A549 treated with CpdA at 1 μM for 4 hours (cell line): Measurements from ENCODE around the gene SNRPB. TPM values are rescaled to one million over a fixed set of nuclear protein-coding genes. Genes with fewer than 3 reads are reported as not detected.

ENCODE experiments used
- total RNA-seq: library from RNA; stranded (reverse); fragments of 200-300 nt; extraction: Qiagen RNA extraction; gene quantifications from 5 replicates; pipeline ENCODE4 v1.2.3, GENCODE V29; 2022; ENCODE audit warnings: low read depth

SNRPB gene
- 866 to 1,067 TPM (median 982 TPM) in 5 replicates for total RNA-seq

DNA sequence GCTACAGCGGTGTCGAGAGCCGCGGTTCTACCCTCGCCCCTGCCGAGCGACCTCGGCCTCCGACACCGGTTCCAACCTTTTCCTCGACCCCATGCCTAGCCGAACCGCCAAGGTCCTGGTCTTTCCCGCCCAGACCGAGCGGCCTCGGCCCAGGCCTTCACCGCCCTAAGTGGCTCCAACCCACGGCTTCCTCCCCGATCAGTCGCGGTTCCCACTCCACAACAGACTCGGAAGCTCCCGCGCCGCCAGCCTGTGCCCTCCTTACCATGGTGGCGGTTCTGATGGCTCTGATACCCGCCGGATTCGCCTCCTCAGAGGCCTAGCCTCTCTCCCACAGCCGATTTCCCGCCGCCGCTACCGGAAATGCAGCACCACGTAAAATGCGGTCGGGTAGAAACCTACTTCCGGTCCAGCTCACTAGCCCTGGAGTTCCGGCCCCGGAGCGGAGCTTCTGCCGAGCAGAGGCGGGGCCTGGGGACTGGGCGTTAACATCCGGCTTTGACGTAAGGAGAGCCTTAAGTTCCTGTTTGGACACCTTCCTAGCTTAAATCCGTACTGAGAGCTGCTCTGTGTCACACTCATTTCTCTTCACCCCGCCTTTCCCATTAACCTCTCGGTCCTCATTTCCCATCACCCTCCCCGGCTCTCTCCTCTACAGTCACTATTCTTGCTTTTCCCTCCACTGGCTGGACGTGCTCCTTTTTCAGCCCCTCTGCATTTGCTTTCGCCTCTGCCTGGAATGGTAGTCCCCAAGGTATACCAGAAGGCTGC lies at the start of gene SNRPB:
SNRPB (minus strand) TSS at position 367 of the 771 bp plus-strand sequence; CDS start at position 268, 99 bp downstream.

DNA sequence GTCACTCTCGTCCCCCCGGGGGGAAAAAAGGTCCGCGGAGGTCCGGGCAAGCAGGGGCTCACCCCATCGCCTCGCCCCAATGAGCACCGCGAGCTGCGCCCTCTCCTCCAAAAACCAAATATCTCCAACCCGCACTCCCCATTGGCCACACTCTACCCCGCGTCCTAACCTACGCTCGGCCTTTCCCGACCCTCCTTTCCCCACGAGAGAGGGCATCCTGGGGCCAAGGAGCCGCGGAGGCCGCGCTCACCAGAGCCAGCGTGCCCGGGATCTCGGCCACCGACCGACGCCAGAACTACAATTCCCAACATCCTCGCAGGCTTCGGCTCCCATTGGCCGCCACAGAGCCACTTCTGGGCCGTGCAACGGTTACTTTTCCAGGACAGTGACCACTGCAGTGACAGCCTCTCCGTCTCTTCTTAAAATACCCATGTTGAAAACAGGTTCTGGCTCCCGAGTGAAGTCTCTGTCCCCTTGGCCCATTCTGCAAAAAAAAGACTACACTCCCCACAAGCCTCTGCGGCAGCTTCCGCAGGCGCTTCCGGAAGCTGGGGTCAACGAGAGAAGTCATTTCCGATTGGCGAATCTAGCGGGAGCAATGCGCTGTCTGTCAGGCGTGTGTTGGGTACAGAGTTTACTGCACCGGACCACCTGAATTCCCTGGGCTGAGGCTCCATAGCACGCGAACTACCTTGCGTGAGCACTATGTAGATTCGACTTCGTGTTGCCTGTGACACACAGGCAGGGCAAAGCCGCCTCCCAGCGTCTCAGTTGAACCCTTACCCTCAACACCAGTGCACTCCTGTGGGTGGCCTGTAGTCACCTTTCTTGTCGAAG lies 38.3 kb upstream of the SNRPB start, which contains the start of gene ZNF343:
ZNF343 (minus strand) TSS at position 285 of the 837 bp plus-strand sequence. CDS start 15,020 bp downstream, outside the sequence.

Other genes with a start within 250 kb of the SNRPB start
- 0.03 to 0.21 TPM (median 0.07 TPM) in 3 of 5 replicates, not detected in the others for gene TGM3, start 174.8 kb downstream of the SNRPB start, total RNA-seq
- gene TGM6, start 89.9 kb downstream of the SNRPB start, total RNA-seq = not detected in 5 replicates
- gene ZNF343, start 38.1 kb upstream of the SNRPB start, total RNA-seq = 13.0 to 15.1 TPM (median 14.1 TPM) in 5 replicates
- gene TMC2, start 65.8 kb upstream of the SNRPB start, total RNA-seq = not detected in 5 replicates
- gene NOP56, start 181.8 kb upstream of the SNRPB start, total RNA-seq = 593 to 697 TPM (median 621 TPM) in 5 replicates
- gene IDH3B, start 193.4 kb upstream of the SNRPB start, total RNA-seq = 128 to 135 TPM (median 133 TPM) in 5 replicates
- gene EBF4, start 222.0 kb upstream of the SNRPB start, total RNA-seq = 2.2 to 4.7 TPM (median 2.4 TPM) in 5 replicates